Tibial nerve (tissue), 3 donors: Measurements from ENCODE around the gene SPATA46.

ENCODE experiments used
- CTCF ChIP-seq, 5 experiments: fragments of 200-600 bp in 3 of 5; fragments of 450-650 bp in 2 of 5; sonication (generic) in 3 of 5; IDR thresholded peaks; one replicate each; pipeline ENCODE4 v1.5.1; 2016 to 2019; ENCODE audit warnings: antibody characterized with exemption in 5 of 5, mild to moderate bottlenecking in 3 of 5, moderate library complexity in 2 of 5
- POLR2A ChIP-seq, 2 donors: fragments of 450-650 bp; IDR thresholded peaks; one replicate each; pipeline ENCODE4 v1.6.1; 2017; ENCODE audit warnings: antibody characterized with exemption in 2 of 2, mild to moderate bottlenecking in 2 of 2, moderate library complexity in 2 of 2

GRCh38 chr1:162396201-162396906 lies 19.7 kb upstream of the SPATA46 start:
- TF ChIP-seq POLR2A (IDR thresholded peaks at IDR 0.05) = no peak
- no peak for TF ChIP-seq CTCF (IDR thresholded peaks at IDR 0.05)
